ENCODE measurements around the gene IFFO2. TPM values are rescaled to one million over a fixed set of nuclear protein-coding genes. Genes with fewer than 3 reads are reported as not detected.
"Not testable (repeated sequence)": the region's sequence is repeated elsewhere in the genome, so short reads cannot be mapped to it uniquely, and the experiment has no call there.

IFFO2 gene
- total RNA-seq, 1 donor from 2014 or later, result 24.4 TPM

DNA sequence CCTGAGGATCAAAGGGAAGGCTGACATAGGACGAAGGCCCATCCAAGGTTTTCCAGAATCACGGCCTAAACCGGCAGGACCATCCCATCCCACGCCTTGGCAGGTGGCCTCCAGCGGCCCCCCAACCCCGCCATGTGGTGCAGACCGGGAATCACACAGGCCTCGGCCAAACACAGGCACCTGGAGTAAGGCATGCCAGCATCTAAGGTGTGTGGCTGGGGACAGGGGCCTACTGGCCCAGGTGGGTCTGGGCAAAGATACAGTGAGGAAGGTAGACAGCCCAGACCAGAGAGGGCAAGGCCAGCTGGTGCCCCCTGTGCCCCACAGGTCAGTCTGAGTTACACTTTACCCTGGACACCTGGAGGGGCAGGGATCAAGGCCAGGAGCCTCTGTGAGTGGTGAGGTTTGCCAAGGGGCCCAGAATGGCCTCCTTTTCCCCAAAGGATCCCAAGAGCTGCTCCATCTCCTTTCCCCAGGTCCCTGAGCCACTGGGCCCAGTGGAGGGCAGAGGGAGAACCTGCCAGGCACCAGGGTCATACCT, 84.3 kb downstream of the IFFO2 start:
- Mint-ChIP-seq H3K27me3 (peaks cover 3% of the 10 kb centered on the region), H3K36me3 (ENCODE audit: insufficient read depth) (peaks cover 2% of the 10 kb centered on the region), H3K4me3 (ENCODE audit: low read depth) (no peak overlapping the region), H3K4me1 (ENCODE audit: low read depth) (no peaks in the 10 kb centered on the region), H3K9me3 (ENCODE audit: low read depth) (no peaks in the 10 kb centered on the region), H3K27ac (no peak overlapping the region)
- no peak for DNase-seq (ENCODE audit: low spot score, unreplicated experiment)
- TF ChIP-seq, protein P1, sequence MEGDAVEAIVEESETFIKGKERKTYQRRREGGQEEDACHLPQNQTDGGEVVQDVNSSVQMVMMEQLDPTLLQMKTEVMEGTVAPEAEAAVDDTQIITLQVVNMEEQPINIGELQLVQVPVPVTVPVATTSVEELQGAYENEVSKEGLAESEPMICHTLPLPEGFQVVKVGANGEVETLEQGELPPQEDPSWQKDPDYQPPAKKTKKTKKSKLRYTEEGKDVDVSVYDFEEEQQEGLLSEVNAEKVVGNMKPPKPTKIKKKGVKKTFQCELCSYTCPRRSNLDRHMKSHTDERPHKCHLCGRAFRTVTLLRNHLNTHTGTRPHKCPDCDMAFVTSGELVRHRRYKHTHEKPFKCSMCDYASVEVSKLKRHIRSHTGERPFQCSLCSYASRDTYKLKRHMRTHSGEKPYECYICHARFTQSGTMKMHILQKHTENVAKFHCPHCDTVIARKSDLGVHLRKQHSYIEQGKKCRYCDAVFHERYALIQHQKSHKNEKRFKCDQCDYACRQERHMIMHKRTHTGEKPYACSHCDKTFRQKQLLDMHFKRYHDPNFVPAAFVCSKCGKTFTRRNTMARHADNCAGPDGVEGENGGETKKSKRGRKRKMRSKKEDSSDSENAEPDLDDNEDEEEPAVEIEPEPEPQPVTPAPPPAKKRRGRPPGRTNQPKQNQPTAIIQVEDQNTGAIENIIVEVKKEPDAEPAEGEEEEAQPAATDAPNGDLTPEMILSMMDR (IDR thresholded peaks at IDR 0.05; ENCODE audit: unreplicated experiment), result no peak

DNA sequence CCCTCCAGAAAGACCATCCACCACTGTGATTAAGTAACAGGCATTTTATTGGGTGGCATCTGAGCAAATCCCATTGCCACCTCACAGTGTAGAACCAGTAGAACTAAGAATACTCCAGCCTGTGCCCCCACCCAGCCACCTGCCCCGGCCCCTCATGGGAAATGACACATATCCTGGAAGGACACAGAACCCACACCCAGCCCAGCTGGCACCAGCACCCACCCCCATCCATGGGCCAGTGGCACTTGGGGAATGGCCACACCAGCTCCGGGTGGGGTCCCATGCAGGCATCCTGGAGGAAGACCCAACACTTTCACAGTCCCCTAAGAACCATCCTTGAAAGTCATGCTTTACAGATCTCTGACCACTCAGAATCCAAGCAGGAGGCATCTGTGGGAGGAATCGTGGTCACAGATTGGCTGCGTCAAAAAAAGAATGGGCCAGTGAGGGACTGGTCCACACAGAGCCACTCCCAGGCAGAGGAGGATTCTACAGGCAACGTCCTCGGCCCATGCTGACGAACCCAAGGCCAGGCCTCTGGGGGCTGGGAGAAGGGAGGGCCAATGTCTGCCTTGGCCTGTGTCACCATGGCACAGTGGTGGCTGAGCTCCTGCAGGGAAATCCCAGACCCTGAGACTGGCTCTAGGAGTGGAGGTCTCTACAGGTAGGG, 84.9 kb downstream of the IFFO2 start:
- no peak overlapping the region for H3K4me3 Mint-ChIP-seq (ENCODE audit: low read depth)
- H3K27ac Mint-ChIP-seq, result no peak overlapping the region
- H3K9me3 Mint-ChIP-seq (ENCODE audit: low read depth), result no peaks in the 10 kb centered on the region
- peaks cover 8% of the 10 kb centered on the region for H3K27me3 Mint-ChIP-seq
- H3K4me1 Mint-ChIP-seq (ENCODE audit: low read depth), result no peaks in the 10 kb centered on the region
- H3K36me3 Mint-ChIP-seq (ENCODE audit: insufficient read depth), result peaks cover 2% of the 10 kb centered on the region
- TF ChIP-seq, protein P1 (IDR thresholded peaks at IDR 0.05; ENCODE audit: unreplicated experiment), result no peak
- no peak for DNase-seq (ENCODE audit: low spot score, unreplicated experiment)

DNA sequence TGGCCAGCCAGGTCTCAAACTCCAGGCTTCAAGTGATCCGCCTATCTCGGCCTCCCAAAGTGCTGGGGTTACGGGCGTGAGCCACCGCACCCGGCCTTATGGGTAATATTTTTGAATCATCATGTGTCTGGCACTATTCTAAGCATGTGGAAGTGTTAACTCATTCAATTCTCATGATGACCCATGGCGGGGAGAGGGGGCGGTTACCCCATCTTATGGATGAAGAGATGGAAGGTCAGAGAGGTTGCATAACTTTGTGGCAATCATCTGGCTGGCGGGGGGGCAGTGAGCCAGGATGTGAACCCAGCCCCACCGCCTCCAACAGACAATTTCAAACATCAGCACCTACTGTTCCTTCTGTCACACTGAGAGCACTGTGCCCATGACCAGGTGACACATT, 85.5 kb downstream of the IFFO2 start:
- no peaks in the 10 kb centered on the region for H3K9me3 Mint-ChIP-seq (ENCODE audit: low read depth)
- peaks cover 2% of the 10 kb centered on the region for H3K36me3 Mint-ChIP-seq (ENCODE audit: insufficient read depth)
- no peak overlapping the region for H3K4me3 Mint-ChIP-seq (ENCODE audit: low read depth)
- H3K4me1 Mint-ChIP-seq (ENCODE audit: low read depth), result no peaks in the 10 kb centered on the region
- no peak for DNase-seq (ENCODE audit: low spot score, unreplicated experiment)
- TF ChIP-seq, protein P1 (IDR thresholded peaks at IDR 0.05; ENCODE audit: unreplicated experiment), result no peak
- no peak overlapping the region for H3K27ac Mint-ChIP-seq
- H3K27me3 Mint-ChIP-seq, result peaks cover 12% of the 10 kb centered on the region

DNA sequence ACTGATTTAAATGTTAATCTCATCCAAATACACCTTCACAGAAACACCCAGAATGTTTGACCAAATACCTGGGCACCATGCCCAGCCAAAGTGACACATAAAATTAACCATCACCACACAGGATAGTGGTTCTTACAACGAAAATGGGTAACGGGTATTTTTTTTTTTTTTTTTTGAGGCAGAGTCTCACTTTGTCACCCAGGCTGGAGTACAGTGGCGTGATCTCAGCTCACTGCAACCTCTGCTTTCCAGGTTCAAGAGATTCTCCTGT, 85.9 kb downstream of the IFFO2 start:
- H3K27me3 Mint-ChIP-seq, result peaks cover 15% of the 10 kb centered on the region
- not testable (repeated sequence) for H3K4me3 Mint-ChIP-seq (ENCODE audit: low read depth); H3K4me1 Mint-ChIP-seq (ENCODE audit: low read depth); DNase-seq (ENCODE audit: low spot score, unreplicated experiment); H3K9me3 Mint-ChIP-seq (ENCODE audit: low read depth); H3K27ac Mint-ChIP-seq; H3K36me3 Mint-ChIP-seq (ENCODE audit: insufficient read depth)

DNA sequence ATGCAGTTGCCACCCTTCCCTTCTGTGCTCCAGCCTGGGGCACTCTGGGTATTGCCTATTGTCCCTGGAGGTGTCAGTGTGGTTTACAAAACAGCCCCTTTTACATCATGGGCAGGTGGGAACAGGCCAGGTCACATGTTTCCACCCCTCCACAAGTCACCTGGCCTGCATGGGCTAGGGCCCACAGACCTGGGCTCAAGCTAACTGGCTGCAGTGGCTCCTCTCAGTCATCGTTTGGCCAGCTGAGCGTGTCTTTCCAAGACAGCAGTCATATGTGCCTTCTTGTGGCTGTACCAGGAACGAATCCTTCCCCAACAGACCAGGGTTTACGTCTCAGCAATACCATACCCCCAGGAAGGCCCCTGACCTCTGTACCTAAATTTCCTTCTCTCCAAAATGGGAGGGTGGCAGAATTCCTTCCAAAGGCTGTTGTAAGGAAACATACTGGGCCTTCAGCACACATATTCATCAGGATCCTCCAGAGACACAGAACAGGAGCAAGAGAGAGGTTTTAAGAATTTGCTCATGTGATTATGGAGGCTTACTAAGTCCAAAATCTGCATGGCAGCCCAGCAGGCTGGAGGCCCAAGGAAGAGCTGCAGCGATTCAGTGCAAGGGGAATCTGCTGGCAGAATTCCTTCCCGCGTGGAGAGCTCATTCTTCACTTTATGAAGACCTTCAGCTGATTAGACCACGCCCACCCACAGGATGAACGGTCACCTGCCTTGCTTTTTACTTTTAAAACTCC, 86.5 kb downstream of the IFFO2 start:
- TF ChIP-seq, protein P1 (IDR thresholded peaks at IDR 0.05; ENCODE audit: unreplicated experiment), result no peak
- no peak for DNase-seq (ENCODE audit: low spot score, unreplicated experiment)

More for the DNA sequence above, 86.5 kb downstream of the IFFO2 start:
- no peak overlapping the region for H3K27ac Mint-ChIP-seq
- no peaks in the 10 kb centered on the region for H3K9me3 Mint-ChIP-seq (ENCODE audit: low read depth)
- H3K4me1 Mint-ChIP-seq (ENCODE audit: low read depth), result no peaks in the 10 kb centered on the region
- H3K36me3 Mint-ChIP-seq (ENCODE audit: insufficient read depth), result peaks cover 2% of the 10 kb centered on the region
- H3K27me3 Mint-ChIP-seq, result peaks cover 16% of the 10 kb centered on the region
- H3K4me3 Mint-ChIP-seq (ENCODE audit: low read depth), result no peak overlapping the region
